ENCODE measurements around the gene MLYCD.
A peak's percentile ranks its signal among the peaks of the same experiment; 100 is the strongest.

MLYCD gene

GRCh38 chr16:83895942-83896341, 3.0 kb upstream of the MLYCD start:
- CTCF ChIA-PET, result no interaction called here

GRCh38 chr16:83899272-83899897, 470 bp downstream of the MLYCD start:
- H3K4me1 ChIP-seq (ENCODE audit: control insufficient read depth, insufficient read depth, low read length), result no peaks in the 10 kb centered on the region; the same call in 1 of the 2 replicates
- no peaks in the 10 kb centered on the region for H3K36me3 ChIP-seq (ENCODE audit: control insufficient read depth in 2 of 2, insufficient read depth in 1 of 2, low read length in 2 of 2)
- H3K9me3 ChIP-seq (ENCODE audit: control insufficient read depth, insufficient read depth, low read depth, low read length), result no peaks in the 10 kb centered on the region
- ChIA-PET POLR2A (no interaction called here), CTCF (interaction anchor here (1.6 kb wide), 1 partner anchor 28 kb away, joined by 6 read pairs; no protein-coding TSS in a partner anchor)
- H3K4me3 ChIP-seq (ENCODE audit: low read depth, low read length), result peak overlapping the region; percentile 54
- H3K27ac ChIP-seq (ENCODE audit: extremely low read depth, low read depth, low read length), result peak overlapping the region; percentile 51; the same call in 1 of the 2 replicates
- TF ChIP-seq ZNF776 (tag by site-specific recombination; IDR thresholded peaks at IDR 0.05; ENCODE audit: borderline replicate concordance) (no peak), ZNF112 (tag by site-specific recombination; IDR thresholded peaks at IDR 0.05) (no peak), ZNF629 (tag by site-specific recombination; IDR thresholded peaks at IDR 0.05) (no peak), ZNF660 (tag by site-specific recombination; IDR thresholded peaks at IDR 0.05) (0 out of 2 replicates have a peak, but pooled peaks have one; percentile 22), GLIS2 (tag by site-specific recombination; IDR thresholded peaks at IDR 0.05) (peak; percentile 52; the same call in 1 of the 2 replicates), EGR2 (tag by site-specific recombination; IDR thresholded peaks at IDR 0.05; ENCODE audit: low read depth) (peak; percentile 94), ZBTB11 (tag by site-specific recombination; conservative IDR thresholded peaks at IDR 0.05; ENCODE audit: low read depth) (peak; percentile 26; the same call in 1 of the 2 replicates), KLF9 (tag by site-specific recombination; IDR thresholded peaks at IDR 0.05; ENCODE audit: low read depth) (peak; percentile 41), ZSCAN30 (tag by site-specific recombination; IDR thresholded peaks at IDR 0.05) (peak; percentile 21; the same call in 1 of the 2 replicates), ZSCAN16 (tag by site-specific recombination; IDR thresholded peaks at IDR 0.05) (no peak), ZNF610 (tag by site-specific recombination; IDR thresholded peaks at IDR 0.05; ENCODE audit: borderline replicate concordance) (no peak), HOXC10 (CRISPR knock-in tag; IDR thresholded peaks at IDR 0.05) (no peak), ZNF561 (tag by site-specific recombination; IDR thresholded peaks at IDR 0.05; ENCODE audit: borderline replicate concordance) (no peak), HOXD13 (CRISPR knock-in tag; IDR thresholded peaks at IDR 0.05; ENCODE audit: borderline replicate concordance) (no peak), KLF10 (tag by site-specific recombination; IDR thresholded peaks at IDR 0.05) (no peak), ZNF664 (tag by site-specific recombination; IDR thresholded peaks at IDR 0.05) (no peak), WT1 (tag by site-specific recombination; IDR thresholded peaks at IDR 0.05) (no peak), SCRT1 (tag by site-specific recombination; IDR thresholded peaks at IDR 0.05; ENCODE audit: borderline replicate concordance) (no peak), ZNF423 (tag by site-specific recombination; IDR thresholded peaks at IDR 0.05) (no peak), ZNF174 (tag by site-specific recombination; IDR thresholded peaks at IDR 0.05) (no peak), ZNF121 (tag by site-specific recombination; IDR thresholded peaks at IDR 0.05) (no peak), ZNF140 (tag by site-specific recombination; IDR thresholded peaks at IDR 0.05) (no peak), ZBTB10 (tag by site-specific recombination; IDR thresholded peaks at IDR 0.05) (no peak), ZNF830 (tag by site-specific recombination; IDR thresholded peaks at IDR 0.05; ENCODE audit: low read depth) (no peak), ZNF350 (tag by site-specific recombination; IDR thresholded peaks at IDR 0.05) (no peak), ZNF837 (tag by site-specific recombination; IDR thresholded peaks at IDR 0.05) (no peak), ZNF214 (tag by site-specific recombination; IDR thresholded peaks at IDR 0.05; ENCODE audit: borderline replicate concordance) (no peak), KLF16 (tag by site-specific recombination; IDR thresholded peaks at IDR 0.05) (no peak), OSR2 (tag by site-specific recombination; IDR thresholded peaks at IDR 0.05) (no peak), ZNF624 (tag by site-specific recombination; IDR thresholded peaks at IDR 0.05) (no peak), ZBTB20 (tag by site-specific recombination; IDR thresholded peaks at IDR 0.05) (peak; percentile 46; the same call in 1 of the 2 replicates)

More at GRCh38 chr16:83895942-83896341, 3.0 kb upstream of the MLYCD start:
- POLR2A ChIA-PET, result no interaction called here
- Histone ChIP-seq H3K27ac (ENCODE audit: extremely low read depth, low read depth, low read length) (no peak overlapping the region), H3K4me3 (ENCODE audit: low read depth, low read length) (no peak overlapping the region), H3K36me3 (ENCODE audit: control insufficient read depth in 2 of 2, insufficient read depth in 1 of 2, low read length in 2 of 2) (no peaks in the 10 kb centered on the region), H3K9me3 (ENCODE audit: control insufficient read depth, insufficient read depth, low read depth, low read length) (no peaks in the 10 kb centered on the region), H3K4me1 (ENCODE audit: control insufficient read depth, insufficient read depth, low read length) (no peaks in the 10 kb centered on the region; the same call in 1 of the 2 replicates)
- TF ChIP-seq ZNF626 (tag by site-specific recombination; IDR thresholded peaks at IDR 0.05), result no peak

Measured in HEK293 (cell line).